Lower leg skin (tissue), 4 donors: ENCODE data around the gene SIX3. TPM values are rescaled to one million over a fixed set of nuclear protein-coding genes. Genes with fewer than 3 reads are reported as not detected.
A peak's percentile ranks its signal among the peaks of the same experiment; 100 is the strongest.

Source experiments
- DNase-seq, 2 donors: peaks; one replicate each; pipeline ENCODE4 v3.0.0-alpha.2; 2019; ENCODE audit warnings: low spot score in 2 of 2
- H3K4me3 ChIP-seq: fragments of 200-600 bp; sonication (generic); 2 replicates; pipeline ENCODE4 v1.5.1; 2017; ENCODE audit warnings: mild to moderate bottlenecking, low read depth; ENCODE audit not compliant: poor library complexity, severe bottlenecking
- POLR2A ChIP-seq, 2 donors: fragments of 450-650 bp; IDR thresholded peaks; one replicate each; pipeline ENCODE4 v1.6.1; 2016 to 2017; ENCODE audit warnings: antibody characterized with exemption in 2 of 2, mild to moderate bottlenecking in 1 of 2, moderate library complexity in 1 of 2
- WGBS, 2 donors: methylation state at CpG; one replicate each; pipeline ENCODE4 v1.1.5; 2018; 5-methylcytosine and 5-hydroxymethylcytosine counted together
- intact Hi-C: fragments of 100-400 bp; cut with DNase I; formaldehyde crosslinking; loops from one replicate; pipeline ENCODE4 v1.15.0; 2023; ENCODE audit warnings: low total_unique reads
- total RNA-seq, 4 donors: library from RNA; depleted of rRNA; stranded (reverse); fragments of >200 nt; gene quantifications; one replicate each; pipeline ENCODE4 v1.1.0, GENCODE V29; 2016
- TF ChIP-seq, protein P1 (sequence below), 3 donors: fragments of 450-650 bp; IDR thresholded peaks; one replicate each; pipeline ENCODE4 v1.5.1; 2016; ENCODE audit warnings: antibody characterized with exemption in 3 of 3, mild to moderate bottlenecking in 3 of 3, moderate library complexity in 2 of 3

Gene SIX3
- total RNA-seq, 4 donors from 2014 or later = not detected

DNA sequence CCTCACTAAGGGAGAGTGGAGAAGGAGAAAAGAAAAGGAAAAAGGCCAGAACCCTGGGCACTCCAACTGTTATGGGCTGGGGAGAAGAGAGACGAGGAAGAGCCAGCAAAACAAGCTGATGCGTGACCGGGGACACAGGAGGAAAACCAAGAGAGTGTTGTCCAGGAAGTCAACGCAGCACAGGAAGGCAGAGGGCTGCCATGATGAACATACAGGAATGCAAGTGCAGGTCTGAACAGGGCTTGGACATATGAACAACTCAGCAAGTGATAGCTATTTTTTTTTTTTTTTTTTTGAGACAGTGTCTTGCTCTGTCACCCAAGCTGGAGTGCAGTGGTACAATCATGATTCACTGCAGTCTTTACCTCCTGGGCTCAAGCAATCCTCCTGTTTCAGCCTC is 28.4 kb downstream of the SIX3 start:
- 68 to 86% methylated on average over 4 of the region's 4 CpGs for WGBS, 2 donors
- DNase-seq = peak in 1 of 2 donors; percentile 43
- H3K4me3 ChIP-seq = no peak overlapping the region
- intact Hi-C loops = no loop called here
- TF ChIP-seq POLR2A (IDR thresholded peaks at IDR 0.05) = no peak
- TF ChIP-seq, protein P1, sequence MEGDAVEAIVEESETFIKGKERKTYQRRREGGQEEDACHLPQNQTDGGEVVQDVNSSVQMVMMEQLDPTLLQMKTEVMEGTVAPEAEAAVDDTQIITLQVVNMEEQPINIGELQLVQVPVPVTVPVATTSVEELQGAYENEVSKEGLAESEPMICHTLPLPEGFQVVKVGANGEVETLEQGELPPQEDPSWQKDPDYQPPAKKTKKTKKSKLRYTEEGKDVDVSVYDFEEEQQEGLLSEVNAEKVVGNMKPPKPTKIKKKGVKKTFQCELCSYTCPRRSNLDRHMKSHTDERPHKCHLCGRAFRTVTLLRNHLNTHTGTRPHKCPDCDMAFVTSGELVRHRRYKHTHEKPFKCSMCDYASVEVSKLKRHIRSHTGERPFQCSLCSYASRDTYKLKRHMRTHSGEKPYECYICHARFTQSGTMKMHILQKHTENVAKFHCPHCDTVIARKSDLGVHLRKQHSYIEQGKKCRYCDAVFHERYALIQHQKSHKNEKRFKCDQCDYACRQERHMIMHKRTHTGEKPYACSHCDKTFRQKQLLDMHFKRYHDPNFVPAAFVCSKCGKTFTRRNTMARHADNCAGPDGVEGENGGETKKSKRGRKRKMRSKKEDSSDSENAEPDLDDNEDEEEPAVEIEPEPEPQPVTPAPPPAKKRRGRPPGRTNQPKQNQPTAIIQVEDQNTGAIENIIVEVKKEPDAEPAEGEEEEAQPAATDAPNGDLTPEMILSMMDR (IDR thresholded peaks at IDR 0.05) = no peak

DNA sequence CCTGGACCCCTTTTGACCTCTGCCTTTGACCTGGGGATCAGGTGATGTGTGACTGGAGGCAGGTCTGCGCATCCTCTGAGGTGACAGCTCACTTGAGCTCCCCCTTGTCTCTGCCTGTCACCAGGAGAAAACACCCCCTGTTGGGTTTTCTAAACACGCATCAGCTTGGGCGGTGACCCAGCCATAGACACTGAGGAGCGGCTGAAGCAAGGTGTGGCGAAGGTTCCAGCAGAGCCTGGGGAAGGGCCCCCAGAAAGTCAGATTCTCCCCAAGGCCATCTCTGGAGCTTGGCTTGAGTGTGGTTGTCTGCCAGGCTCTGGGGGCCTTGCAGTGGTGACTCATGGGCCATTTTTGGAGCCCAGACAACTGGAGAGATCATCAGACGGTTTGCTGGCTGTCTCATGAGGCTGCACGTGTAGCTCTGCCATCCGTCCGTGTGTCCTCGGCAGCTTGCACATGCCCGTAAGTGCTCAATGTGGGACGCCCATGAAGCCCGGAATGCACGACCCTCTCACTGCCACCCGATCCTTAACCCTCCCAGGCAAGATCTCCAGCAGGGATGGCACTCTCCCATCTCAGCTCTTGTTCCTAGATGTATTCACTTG is 29.4 kb downstream of the SIX3 start:
- H3K4me3 ChIP-seq = no peak overlapping the region
- DNase-seq = peak in 1 of 2 donors; percentile 42
- intact Hi-C loops = no loop called here
- WGBS, 2 donors = 91 to 93% methylated on average over 15 of the region's 15 CpGs
- TF ChIP-seq, protein P1 (IDR thresholded peaks at IDR 0.05) = no peak
- TF ChIP-seq POLR2A (IDR thresholded peaks at IDR 0.05) = no peak

DNA sequence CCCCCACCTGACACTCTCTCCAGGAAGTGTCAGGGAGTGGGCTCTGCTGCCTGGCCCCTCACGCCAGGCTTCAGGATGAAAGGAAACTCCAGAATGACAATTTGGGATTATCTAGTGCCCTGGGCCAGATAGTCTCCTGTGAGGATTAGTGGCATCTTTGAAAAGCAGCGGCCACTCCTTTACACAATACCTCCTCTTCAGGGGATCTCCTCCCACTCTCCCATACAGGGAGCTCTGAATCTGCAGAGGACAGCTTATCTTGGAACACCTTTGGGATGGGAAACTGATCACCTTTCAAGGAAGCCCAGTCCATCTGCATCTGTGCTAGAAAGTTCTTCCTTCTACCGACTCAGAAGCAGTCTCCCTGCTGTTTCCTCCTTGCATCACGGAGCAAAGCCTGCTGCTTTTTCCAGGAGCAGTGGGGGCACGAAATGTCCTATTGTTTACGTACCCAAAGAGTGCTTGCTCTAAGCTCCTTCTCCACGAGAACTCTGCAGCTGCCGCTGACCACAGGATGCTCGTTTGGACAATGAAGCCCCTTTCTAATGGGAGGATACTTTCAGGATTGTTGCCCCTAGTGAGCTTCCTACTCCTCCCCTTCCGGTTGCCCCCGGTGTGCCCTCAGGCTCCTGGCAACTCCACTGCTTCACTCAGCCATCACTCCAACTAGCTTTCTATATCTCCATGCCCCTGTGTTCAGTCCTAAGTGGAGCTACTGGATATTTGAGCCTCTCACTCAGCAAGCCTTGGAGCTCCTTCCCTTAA is 31.5 kb downstream of the SIX3 start:
- no peak for TF ChIP-seq POLR2A (IDR thresholded peaks at IDR 0.05)
- TF ChIP-seq, protein P1 (IDR thresholded peaks at IDR 0.05) = no peak
- H3K4me3 ChIP-seq = no peak overlapping the region
- intact Hi-C loops = no loop called here
- DNase-seq = peak in 1 of 2 donors; percentile 50
- WGBS, 2 donors = 33 to 39% methylated on average over 11 of the region's 11 CpGs

DNA sequence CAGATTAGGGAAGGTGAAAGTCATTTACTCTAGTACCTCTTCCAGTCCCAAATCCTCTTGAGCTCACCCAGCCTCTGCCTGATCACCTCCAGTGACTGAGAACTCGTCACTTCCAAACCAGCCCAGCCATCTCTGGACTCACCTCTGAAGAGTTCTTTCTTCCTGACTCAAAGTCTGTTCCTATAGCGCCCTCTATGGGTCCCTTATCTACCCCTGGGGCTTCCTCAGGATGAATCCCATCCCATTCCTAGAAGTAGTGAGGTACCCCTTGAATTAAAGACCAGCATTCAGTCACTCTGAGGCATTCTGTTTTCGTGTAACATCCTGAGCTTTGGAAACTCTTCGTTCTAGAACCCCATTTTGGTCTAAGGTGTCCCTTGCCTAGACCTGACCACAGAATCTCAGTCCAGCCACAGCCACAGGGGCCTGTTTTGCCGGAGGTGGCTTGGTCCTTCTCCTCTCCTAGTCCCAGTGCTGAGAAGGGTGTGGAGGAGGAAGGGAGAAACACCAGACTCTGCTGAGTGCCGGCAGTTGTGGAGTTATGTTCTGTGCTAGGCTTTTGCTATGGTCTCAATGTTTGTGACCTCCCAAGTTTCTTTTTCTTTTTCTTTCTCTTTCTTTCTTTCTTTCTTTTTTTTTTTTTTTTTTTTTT is 32.7 kb downstream of the SIX3 start:
- no peak for TF ChIP-seq POLR2A (IDR thresholded peaks at IDR 0.05)
- TF ChIP-seq, protein P1 (IDR thresholded peaks at IDR 0.05) = no peak
- intact Hi-C loops = no loop called here
- peak in 1 of 2 donors; percentile 67 for DNase-seq
- no peak overlapping the region for H3K4me3 ChIP-seq
- 65 to 72% methylated on average over 6 of the region's 6 CpGs for WGBS, 2 donors

DNA sequence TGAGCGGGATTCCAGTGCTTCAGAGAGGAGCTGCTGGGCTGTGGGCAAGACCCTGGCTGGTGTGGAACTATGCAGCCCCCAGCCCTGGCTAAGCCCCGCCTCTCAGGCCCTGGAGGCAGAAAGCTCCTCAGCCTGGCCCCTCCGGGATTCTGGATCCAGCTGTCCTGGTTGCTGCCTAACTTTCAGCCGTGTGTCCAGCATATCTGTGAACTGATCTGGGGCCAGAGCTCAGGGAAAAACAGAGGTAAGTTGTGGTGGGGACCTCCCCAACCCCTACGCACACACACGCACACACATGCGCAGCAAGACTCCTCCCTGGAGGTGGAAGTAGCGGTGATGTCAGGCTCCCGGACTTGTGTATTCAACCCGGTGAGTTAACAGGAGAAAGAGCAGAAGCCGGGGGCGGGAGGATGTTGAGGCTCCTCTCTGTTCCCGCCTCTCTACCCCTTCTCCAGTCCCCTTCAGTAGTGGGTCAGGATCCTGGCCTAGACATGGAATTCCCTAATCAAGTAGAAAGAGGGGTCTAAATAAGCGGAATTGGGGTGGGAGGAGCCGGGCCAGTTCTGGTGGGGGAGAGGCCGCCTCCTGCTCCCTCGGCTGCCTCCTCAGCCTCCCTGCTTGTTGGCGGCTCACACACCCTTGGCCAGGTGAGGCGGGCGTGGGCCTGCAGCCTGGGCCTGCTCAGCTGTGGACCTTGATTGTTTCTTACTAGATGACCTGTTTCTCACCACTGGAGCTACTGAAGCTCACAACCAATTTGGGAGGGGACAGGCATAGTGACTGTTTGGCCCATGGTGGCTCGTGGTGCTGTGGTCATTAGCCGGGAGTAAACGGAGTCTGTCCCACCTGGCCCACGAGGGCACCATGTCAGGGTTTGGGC is 34.3 kb downstream of the SIX3 start:
- DNase-seq = peak in 1 of 2 donors; percentile 84
- H3K4me3 ChIP-seq = no peak overlapping the region
- intact Hi-C loops = loop anchor here (5.0 kb wide), 1 partner anchor 521 kb away; no protein-coding TSS in a partner anchor
- WGBS, 2 donors = 73 to 76% methylated on average over 24 of the region's 24 CpGs
- TF ChIP-seq POLR2A (IDR thresholded peaks at IDR 0.05) = no peak
- TF ChIP-seq, protein P1 (IDR thresholded peaks at IDR 0.05) = no peak
